Ovary (tissue), 9 donors: Measurements from ENCODE around the gene ITPKC. TPM values are rescaled to one million over a fixed set of nuclear protein-coding genes. Genes with fewer than 3 reads are reported as not detected.

Experiments used
- DNase-seq, 5 donors: peaks; one replicate each; pipeline ENCODE4 v3.0.0-alpha.2; 2019 to 2020
- H3K27ac ChIP-seq, 2 donors: fragments of 200-600 bp; one replicate each; pipeline versions ENCODE4 v1.5.1 to v1.8.0; 2019 to 2022
- H3K27me3 ChIP-seq: fragments of 200-600 bp; one replicate; pipeline ENCODE4 v1.8.0; 2022
- H3K36me3 ChIP-seq: fragments of 200-600 bp; sonication (generic); one replicate; pipeline ENCODE4 v1.5.1; 2019
- H3K4me1 ChIP-seq: one replicate; pipeline ENCODE4 v1.8.1; 2013; ENCODE audit warnings: mild to moderate bottlenecking, moderate library complexity; ENCODE audit not compliant: insufficient read depth
- H3K4me3 ChIP-seq: fragments of 200-600 bp; sonication (generic); one replicate; pipeline ENCODE4 v1.5.1; 2017
- H3K9me3 ChIP-seq, 2 donors: fragments of 200-600 bp in 1 of 2; sonication (generic) in 1 of 2; one replicate each; pipeline versions ENCODE4 v1.5.1 to v1.8.1; 2013 to 2019; ENCODE audit warnings: mild to moderate bottlenecking in 1 of 2, moderate library complexity in 1 of 2
- CTCF ChIP-seq, 3 donors: fragments of 450-650 bp in 2 of 3; fragments of 200-600 bp in 1 of 3; IDR thresholded peaks; one replicate each; pipeline versions ENCODE4 v1.5.1 to v1.8.0; 2016 to 2022; ENCODE audit warnings: antibody characterized with exemption in 3 of 3, mild to moderate bottlenecking in 1 of 3
- EP300 ChIP-seq: sonication (generic); formaldehyde crosslinking; IDR thresholded peaks from one replicate; pipeline ENCODE4 v1.6.1; 2017; ENCODE audit warnings: antibody characterized with exemption
- POLR2A ChIP-seq: fragments of 450-650 bp; IDR thresholded peaks from one replicate; pipeline ENCODE4 v1.6.1; 2017; ENCODE audit warnings: antibody characterized with exemption, mild to moderate bottlenecking, moderate library complexity
- WGBS, 3 donors: extraction: QIAGEN DNeasy Blood & Tissue Kit in 1 of 3; methylation state at CpG; one replicate each; pipeline versions ENCODE4 v1.1.5 to v1.1.7; 2013 to 2017; 5-methylcytosine and 5-hydroxymethylcytosine counted together
- intact Hi-C, 4 donors: fragments of 100-400 bp; cut with DNase I; formaldehyde crosslinking; loops; one replicate each; pipeline versions ENCODE4 v1.11.0 to v1.15.1; 2022 to 2023
- polyA plus RNA-seq, 2 donors: library from polyadenylated mRNA; stranded (reverse); fragments of 200-250 nt in 1 of 2; fragments of 350-450 nt in 1 of 2; fragmentation: Illumina TruSeq in 1 of 2; extraction: RNeasy Lipid Tissue Mini Kit (QIAGEN cat#74804) in 1 of 2; gene quantifications; one replicate each; pipeline ENCODE4 v1.2.3, GENCODE V29; 2013 to 2014
- total RNA-seq, 7 donors: library from RNA; depleted of rRNA in 2 of 7; stranded (reverse); fragments of >200 nt in 2 of 7; fragmentation: NEBNext Ultra II Directional in 3 of 7; extraction: Animal tissue kit (Norgen Biotek cat#: 25700) in 3 of 7; gene quantifications; one replicate each; pipeline versions ENCODE4 v1.1.0 to v1.2.4, GENCODE V29; 2016 to 2023
- donor health status: DM: no; HTN: no; CAD: no; lungs with moderate emphysema.
- donor health status: DM: no; HTN: no; CAD: no.
- donor health status: Bipolar disorder and iron deficiency.
- donor health status: DM: yes; HTN: yes; CAD: no.
- donor health status: DM: no; HTN: no; CAD: no.
- donor health status: DM: yes; HTN: yes; CAD: no.

ITPKC gene
- total and polyA plus RNA-seq, 9 donors = 6.5 to 117 (median 19.1) TPM

DNA sequence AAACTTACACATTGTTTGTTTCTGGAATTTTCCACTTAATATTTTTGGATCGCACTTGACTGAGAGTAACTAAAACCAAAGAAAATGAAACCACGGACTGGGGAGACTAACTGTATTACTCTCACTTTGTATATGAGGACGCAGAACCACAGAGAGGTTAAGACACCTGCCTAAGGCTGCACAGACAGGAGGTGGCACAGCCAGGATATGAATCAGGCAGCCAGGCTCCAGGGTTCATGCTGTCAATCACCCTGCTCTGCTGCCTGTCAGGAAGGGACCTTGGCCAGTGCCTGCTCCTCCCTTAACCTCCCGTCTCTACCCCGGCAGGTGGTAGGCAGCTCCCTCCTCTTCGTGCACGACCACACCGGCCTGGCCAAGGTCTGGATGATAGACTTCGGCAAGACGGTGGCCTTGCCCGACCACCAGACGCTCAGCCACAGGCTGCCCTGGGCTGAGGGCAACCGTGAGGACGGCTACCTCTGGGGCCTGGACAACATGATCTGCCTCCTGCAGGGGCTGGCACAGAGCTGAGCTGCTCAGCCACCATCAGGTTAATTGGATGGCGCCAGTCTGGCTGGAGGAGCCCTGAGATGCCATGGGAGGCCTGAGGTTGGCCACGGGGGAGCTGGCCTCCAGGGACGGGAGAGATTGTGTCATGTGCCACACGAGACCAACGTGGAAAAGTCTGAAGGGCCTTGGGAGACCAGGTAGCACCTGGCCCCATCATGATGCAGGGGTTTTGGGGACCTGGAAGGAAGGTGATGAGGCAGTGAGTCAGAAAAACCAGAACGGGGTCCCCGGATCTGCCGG, 22.3 kb downstream of the ITPKC start:
- intact Hi-C loops = no loop called here
- 72 to 85% (median 79%) methylated on average over 22 of the region's 22 CpGs for WGBS, 3 donors
- H3K36me3 ChIP-seq = no peaks in the 10 kb centered on the region
- no peak for DNase-seq
- H3K4me1 ChIP-seq = peaks cover 4% of the 10 kb centered on the region
- H3K4me3 ChIP-seq = no peak overlapping the region
- TF ChIP-seq EP300 (no peak), CTCF (IDR thresholded peaks at IDR 0.05) (no peak), POLR2A (no peak)
- no peak overlapping the region for H3K27ac ChIP-seq
- H3K27me3 ChIP-seq = no peaks in the 10 kb centered on the region
- no peaks in the 10 kb centered on the region for H3K9me3 ChIP-seq

DNA sequence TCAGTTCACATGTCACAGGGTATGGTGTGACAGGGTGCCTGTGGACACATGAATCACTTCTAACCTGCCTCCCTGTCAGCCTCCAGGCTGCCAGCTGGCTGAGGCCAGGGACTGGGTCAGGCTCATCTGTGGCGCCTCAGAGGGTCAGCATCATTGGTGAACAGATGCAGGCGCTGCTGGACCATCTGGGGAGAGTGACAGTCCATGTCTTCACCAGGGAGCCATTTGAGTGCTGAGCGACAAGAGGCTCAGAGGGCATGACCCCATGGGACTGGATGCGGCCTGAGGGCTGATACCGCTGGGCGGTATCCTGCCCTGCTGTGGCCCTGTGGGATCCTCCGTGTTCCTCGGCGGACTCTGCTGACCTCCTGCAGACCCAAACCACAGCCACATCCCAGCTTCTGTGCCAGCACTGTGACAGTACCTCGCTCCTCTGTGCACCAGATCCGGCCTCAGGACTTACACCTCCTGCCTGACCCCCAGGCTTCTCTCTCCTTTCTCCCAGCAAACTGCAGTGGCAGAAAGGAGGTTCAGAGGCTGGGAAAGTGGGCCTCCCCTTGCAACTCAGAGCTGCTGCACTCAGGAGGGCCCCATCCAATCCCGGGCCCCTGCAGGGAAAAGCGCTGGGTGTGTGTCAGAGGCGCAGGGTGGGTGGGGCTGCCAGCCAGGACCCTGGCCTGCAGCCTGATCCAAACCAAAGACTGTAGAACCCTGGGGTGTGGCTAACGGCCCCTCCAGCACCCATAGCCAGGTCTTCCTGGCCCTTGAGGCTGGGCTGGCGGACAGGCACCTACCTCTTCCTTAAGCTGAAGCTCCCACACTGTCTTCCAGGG, 23.2 kb downstream of the ITPKC start:
- no peak overlapping the region for H3K4me3 ChIP-seq
- no peak overlapping the region for H3K27ac ChIP-seq
- DNase-seq = no peak
- intact Hi-C loops = no loop called here
- no peaks in the 10 kb centered on the region for H3K9me3 ChIP-seq
- no peak for TF ChIP-seq CTCF (IDR thresholded peaks at IDR 0.05)
- no peak for TF ChIP-seq POLR2A
- TF ChIP-seq EP300 = no peak
- H3K27me3 ChIP-seq = no peaks in the 10 kb centered on the region
- no peaks in the 10 kb centered on the region for H3K36me3 ChIP-seq
- H3K4me1 ChIP-seq = peaks cover 4% of the 10 kb centered on the region
- 74 to 81% (median 76%) methylated on average over 16 of the region's 16 CpGs for WGBS, 3 donors

GRCh38 chr19:40740747-40741146, 23.8 kb downstream of the ITPKC start:
- WGBS, 3 donors = 40 to 44% (median 40%) methylated on average over 6 of the region's 6 CpGs
- intact Hi-C loops = no loop called here
- no peaks in the 10 kb centered on the region for H3K9me3 ChIP-seq
- H3K27ac ChIP-seq = no peak overlapping the region
- no peak overlapping the region for H3K4me3 ChIP-seq
- H3K36me3 ChIP-seq = no peaks in the 10 kb centered on the region
- peaks cover 4% of the 10 kb centered on the region for H3K4me1 ChIP-seq
- H3K27me3 ChIP-seq = no peaks in the 10 kb centered on the region
- TF ChIP-seq POLR2A = no peak
- no peak for TF ChIP-seq CTCF (IDR thresholded peaks at IDR 0.05)
- no peak for TF ChIP-seq EP300
- DNase-seq = peak in 1 of 5 donors; percentile 58

DNA sequence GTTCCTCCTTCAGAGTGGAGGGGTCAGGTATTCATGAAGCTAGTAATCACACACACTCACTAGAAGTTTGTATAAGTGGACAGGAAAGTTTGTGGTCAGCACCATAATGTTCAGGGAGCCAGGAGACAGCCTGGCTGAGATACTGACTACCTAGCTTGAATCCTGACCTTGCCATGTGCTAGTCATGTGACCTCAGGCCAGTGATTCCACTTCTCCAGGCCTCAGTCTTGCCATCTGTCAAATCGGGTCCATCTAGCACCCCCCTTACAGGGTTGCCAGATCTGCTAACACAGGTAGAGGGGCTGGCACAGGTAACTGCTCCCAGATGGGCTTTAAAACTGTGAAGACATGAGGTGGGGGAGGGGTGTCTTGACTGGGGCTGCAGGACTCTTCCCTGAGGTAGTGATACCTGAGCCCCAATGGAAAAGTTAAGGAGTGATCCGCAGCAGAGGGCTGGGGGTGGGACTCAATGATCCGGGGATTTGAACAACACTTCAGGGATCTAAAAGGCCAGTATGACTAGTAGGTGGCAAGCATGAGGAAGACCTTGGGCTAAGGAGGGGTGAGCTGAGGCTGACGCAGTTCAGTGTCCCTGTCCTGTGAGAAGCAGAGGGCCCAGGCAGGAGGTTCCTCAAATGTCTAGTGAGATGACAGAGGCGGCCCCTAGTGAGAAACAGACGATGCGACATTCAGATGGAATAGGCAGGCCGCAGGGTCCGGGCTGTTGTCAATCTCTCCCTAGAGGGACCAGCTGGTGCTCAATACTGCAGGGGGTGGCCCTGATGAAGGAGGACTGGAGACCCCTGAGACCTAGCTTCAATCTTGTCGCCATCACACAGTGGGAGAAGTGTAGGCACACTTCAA, 24.8 kb downstream of the ITPKC start:
- no peaks in the 10 kb centered on the region for H3K9me3 ChIP-seq
- DNase-seq = no peak
- H3K27me3 ChIP-seq = no peaks in the 10 kb centered on the region
- 74 to 83% (median 77%) methylated on average over 10 of the region's 10 CpGs for WGBS, 3 donors
- H3K4me3 ChIP-seq = no peak overlapping the region
- H3K36me3 ChIP-seq = no peaks in the 10 kb centered on the region
- peaks cover 4% of the 10 kb centered on the region for H3K4me1 ChIP-seq
- H3K27ac ChIP-seq = no peak overlapping the region
- intact Hi-C loops = no loop called here
- TF ChIP-seq EP300 (no peak), POLR2A (no peak), CTCF (IDR thresholded peaks at IDR 0.05) (no peak)
